Posterior cingulate gyrus (tissue), 11 donors: ENCODE data around the gene LYSET.
"Not testable (repeated sequence)": the region's sequence is repeated elsewhere in the genome, so short reads cannot be mapped to it uniquely, and the experiment has no call there.

ENCODE experiments used
- DNase-seq, 10 donors: peaks; one replicate each; pipeline versions ENCODE4 v3.0.0 to v3.0.0-alpha.2; 2020 to 2021; ENCODE audit warnings: mixed read lengths in 3 of 10
- intact Hi-C: fragments of 100-400 bp; cut with DNase I; formaldehyde crosslinking; loops from one replicate; pipeline ENCODE4 v1.15.1; 2023

The LYSET gene

GRCh38 chr14:93165271-93166265, 19.5 kb upstream of the LYSET start:
- intact Hi-C loops, result not testable (repeated sequence)
- peak in 1 of 10 donors; percentile 27 for DNase-seq

DNA sequence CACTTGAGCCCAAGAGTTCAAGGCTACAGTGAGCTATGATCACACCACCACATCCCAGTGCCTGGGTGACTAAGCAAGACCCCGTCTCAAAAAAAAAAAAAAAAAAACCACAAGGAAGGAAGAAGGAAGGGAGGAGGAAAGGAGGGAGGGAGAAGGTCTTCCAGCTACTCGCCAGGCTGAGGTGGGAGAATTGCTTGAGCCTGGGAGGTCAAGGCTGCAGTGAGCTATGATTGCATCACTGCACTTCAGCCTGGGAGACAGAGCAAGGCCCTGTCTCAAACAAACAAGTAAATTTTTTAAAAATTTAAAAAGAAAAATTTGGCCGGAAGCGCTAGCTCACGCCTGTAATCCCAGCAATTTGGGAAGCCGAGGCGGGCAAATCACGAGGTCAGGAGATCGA, 16.5 kb upstream of the LYSET start:
- DNase-seq, intact Hi-C loops: not testable (repeated sequence)

- DNase-seq, intact Hi-C loops: not testable (repeated sequence)
Measured at GRCh38 chr14:93169619-93170018, 15.5 kb upstream of the LYSET start.

DNA sequence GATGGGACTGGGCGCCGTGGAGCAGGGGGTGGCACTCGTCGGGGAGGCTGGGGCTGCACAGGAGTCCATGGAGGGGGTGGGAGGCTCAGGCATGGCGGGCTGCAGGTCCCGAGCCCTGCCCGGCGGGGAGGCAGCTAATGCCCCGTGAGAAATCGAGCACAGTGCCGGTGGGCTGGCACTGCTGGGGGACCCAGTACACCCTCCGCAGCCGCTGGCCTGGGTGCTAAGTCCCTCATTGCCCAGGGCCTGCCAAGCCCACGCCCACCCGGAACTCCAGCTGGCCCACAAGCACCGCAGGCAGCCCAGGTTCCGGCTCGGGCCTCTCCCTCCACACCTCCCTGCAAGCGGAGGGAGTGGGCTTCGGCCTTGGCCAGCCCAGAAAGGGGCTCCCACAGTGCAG, 15.0 kb upstream of the LYSET start:
- DNase-seq, intact Hi-C loops: not testable (repeated sequence)

DNA sequence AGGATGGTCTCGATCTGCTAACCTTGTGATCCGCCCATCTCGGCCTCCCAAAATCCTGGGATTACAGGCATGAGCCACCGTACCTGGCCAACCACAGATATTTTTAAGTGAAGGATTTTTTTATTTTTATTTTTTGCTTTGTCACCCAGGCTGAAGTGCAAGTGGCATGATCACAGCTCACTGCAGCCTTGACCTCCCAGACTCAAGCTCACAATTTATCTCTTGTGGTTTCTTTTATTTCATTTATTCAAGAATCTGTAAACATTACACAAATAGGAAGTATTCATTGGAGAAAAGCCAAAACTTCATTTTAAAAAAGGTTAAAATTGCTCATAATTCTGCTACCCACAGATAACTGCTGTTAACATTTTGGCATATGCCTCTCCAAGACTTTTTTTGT, 13.7 kb upstream of the LYSET start:
- intact Hi-C loops, result no loop called here
- no peak for DNase-seq

DNA sequence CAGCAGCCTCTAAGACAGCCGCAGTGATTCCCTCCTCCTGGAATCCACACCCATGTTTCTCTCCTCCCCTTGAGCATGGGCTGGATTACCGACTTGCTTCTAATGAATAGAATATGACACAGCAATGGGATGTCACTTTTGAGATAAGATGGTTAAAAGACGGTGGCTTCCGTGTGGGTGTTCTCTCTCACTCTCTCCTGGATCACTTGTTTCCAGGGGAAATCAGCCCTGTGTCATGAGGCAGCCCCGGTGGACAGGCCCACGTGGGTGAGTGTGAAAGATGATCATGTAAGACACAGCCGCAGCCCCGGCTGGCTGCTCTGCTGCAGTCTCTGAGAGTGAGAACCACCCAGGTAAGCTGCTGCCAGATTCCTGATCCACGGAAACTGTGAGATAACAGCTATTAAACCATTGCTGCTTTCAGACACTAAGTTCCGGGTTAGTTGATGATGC, 11.1 kb upstream of the LYSET start:
- intact Hi-C loops, result no loop called here
- DNase-seq, result peak in 6 of 10 donors; percentile 13 to 91 (median 52)

DNA sequence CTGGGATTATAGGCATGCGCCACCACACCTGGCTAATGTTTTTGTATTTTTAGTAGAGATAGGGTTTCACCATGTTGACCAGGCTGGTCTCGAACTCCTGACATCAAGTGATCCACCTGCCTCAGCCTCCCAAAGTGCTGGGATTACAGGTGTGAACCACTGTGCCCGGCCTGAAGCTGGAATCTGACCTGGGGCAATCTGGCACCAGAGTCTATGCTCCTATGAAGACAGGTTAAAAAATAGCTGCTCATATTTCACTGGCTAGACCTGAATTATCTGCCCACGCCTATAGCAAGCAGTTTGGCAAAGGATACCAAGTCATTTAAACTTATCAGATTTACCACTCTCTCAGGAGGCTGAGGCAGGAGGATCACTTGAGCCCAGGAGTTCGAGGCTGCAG, 10.4 kb upstream of the LYSET start:
- DNase-seq, result not testable (repeated sequence)
- intact Hi-C loops, result loop anchor here (5.0 kb wide), 1 partner anchor 222 kb away; no protein-coding TSS in a partner anchor

- intact Hi-C loops, result loop anchor here (5.0 kb wide), 1 partner anchor 223 kb away; no protein-coding TSS in a partner anchor
Measured at GRCh38 chr14:93175492-93175891, 9.6 kb upstream of the LYSET start.

DNA sequence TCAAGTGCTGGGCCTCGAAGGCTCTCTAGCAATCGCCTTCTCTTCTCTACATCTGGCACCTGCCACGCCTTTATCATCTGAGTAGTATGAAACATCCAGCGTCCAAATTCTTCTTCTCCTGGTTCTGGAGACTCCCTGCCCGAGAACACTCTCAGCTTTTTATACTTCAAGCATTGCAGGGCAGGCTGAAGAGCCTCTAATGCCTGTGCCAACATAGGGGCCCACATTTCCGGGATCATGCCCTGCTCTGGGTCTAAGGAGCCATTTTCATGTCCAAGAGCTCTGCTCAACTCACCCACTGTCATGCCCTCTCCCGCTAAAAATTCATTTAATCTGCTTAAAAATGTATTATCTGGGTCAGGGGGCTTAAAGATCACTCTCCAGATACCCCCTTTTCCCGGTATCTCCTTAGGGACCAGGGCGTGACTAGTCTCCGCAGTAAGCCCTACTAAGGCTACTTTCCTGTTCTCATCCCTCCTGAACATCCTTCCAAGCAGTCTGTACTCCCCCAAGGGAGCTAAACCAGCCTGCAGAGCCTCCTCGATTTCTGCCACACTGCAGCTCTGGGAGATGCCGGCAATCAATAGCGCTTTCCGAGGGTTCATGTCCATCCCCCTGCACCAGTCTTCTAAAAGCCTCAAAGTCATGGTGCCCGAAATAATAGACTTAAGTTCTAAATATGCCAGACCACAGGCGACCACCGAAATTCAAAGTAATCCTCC, 1.4 kb upstream of the LYSET start:
- DNase-seq, result no peak
- intact Hi-C loops, result loop anchor here (2.0 kb wide), 1 partner anchor 69 kb away; the partner anchor contains the start of gene ITPK1

More at GRCh38 chr14:93175492-93175891, 9.6 kb upstream of the LYSET start:
- DNase-seq, result no peak

DNA sequence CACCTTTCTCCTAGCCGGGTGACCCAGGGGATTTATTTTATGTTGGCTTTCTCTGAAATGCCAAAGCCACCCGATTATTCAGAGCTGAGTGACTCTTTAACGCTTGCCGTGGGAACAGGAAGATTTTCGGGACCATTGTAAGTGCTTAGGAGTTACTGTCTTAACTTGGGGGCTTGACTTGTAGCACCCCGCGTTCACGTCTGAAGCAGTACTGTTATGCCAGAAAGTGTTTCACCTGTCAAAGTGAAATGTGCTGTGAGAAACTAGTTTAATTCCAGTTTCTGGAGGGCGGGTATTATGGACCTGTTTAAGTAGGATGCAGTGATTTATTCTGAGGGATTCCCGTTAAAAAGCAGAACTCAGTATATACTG, 218 bp downstream of the LYSET start:
- intact Hi-C loops, result loop anchor here (2.0 to 5.0 kb wide), 2 partner anchors 71 to 147 kb away; partner anchors contain the start of genes BTBD7 and ITPK1
- no peak for DNase-seq

DNA sequence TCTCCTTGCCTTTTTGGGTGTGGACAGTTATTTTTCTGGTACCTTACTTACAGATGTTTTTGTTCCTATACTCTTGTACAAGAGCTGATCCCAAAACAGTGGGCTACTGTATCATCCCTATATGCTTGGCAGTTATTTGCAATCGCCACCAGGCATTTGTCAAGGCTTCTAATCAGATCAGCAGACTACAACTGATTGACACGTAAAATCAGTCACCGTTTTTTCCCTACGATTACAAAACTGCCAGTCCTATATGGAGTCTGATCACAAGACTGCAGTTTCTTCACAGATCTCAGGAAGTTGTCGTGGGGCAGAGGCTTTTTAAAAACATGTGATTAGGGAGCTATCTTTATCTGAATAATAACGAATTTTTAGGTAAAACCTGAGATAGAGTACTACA, 1.3 kb downstream of the LYSET start:
- intact Hi-C loops, result loop anchor here (5.0 kb wide), 1 partner anchor 146 kb away; the partner anchor contains the start of gene BTBD7
- no peak for DNase-seq

DNA sequence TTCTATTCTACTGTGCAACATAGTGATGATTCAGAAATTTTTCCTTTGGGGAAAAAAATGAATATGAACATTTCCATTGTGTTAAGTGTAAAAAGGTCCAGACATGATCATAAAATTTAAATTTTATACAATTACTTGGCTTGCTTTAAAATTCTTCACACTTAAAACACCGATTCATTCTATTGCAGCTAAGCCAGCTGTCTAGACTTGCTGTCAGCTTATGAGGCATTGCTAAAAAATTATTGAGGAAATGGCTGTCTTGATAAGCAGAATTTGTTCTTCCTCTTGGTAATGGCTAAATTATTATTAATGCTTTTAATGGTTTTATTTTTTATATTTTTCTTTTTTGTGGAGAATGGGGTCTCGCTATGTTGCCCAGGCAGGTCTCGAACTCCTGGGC, 1.8 kb downstream of the LYSET start:
- DNase-seq, result no peak
- intact Hi-C loops, result loop anchor here (5.0 kb wide), 1 partner anchor 145 kb away; the partner anchor contains the start of gene BTBD7

DNA sequence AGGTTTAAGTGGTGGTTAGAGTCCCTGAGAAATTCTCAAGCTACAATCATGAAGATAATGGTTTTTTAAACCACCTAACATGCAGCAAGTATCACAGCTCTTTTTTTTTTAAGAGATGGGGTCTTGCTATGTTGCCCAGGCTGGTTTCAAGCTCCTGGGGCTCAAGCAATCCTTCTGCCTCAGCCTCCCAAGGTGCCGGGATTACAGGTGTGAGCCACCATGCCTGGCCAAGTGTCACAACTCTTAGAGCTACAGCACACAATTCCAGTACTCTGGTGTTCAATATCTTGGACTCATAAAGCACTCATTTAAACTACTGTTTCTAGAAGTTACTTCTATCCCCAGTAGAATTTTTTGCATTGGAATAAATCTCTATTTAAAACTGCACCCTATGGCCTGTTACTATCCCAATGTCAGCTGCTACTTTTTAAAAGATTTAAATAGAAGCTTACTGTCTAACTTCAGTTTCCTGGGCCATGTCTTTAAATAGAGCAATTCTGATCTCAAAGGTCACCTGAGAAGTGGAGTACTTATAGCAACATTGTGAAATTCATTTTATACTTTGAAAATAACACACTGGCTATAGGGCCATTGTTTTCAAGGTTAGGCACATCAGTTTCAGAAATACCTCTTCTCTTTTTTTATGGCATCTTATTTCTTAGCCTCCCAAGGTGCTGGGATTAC, 10.3 kb downstream of the LYSET start:
- intact Hi-C loops, result no loop called here
- no peak for DNase-seq

DNA sequence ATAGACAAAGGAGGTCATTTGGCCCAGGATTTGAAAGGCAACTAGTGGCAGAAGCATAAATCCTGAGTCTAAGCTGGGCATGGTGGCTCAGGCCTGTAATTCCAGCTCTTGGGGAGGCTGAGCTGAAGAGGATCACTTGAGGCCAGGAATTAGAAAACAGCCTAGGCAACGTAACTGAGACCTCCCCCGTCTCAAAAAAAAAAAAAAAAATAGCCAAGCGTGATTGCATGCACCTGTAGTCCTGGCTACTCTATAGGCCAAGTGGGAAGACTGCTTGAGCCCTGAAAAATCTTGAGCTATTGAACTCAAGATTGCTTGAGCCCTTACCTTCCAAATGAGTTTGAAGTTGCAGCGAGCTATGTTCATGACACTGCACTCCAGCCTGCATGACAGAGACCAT, 13.9 kb downstream of the LYSET start:
- intact Hi-C loops, result no loop called here
- no peak for DNase-seq

- intact Hi-C loops, result no loop called here
- DNase-seq, result no peak
Measured at GRCh38 chr14:93200553-93200952, 15.4 kb downstream of the LYSET start.

DNA sequence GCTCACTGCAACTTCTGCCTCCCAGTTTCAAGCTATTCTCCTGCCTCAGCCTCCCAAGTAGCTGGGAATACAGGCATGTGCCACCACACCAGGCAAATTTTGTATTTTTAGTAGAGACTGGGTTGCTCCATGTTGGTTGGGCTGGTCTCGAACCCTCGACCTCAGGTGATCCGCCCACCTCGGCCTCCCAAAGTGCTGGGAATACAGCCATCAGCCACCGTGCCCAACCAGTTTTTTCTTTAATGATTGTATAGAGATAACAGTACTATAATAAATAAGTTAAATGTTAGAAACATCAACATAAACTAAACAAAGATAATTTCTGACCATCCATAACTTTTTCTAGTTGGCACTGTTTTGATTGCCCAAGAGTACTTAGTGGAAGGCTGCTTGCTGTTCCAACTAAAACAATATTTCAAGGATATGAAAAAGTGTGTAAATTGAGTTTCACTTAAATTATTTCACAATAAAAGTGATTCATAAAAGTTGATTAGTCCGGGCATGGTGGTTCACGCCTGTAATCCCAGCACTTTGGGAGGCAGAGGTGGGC, 16.1 kb downstream of the LYSET start:
- intact Hi-C loops, result no loop called here
- no peak for DNase-seq

DNA sequence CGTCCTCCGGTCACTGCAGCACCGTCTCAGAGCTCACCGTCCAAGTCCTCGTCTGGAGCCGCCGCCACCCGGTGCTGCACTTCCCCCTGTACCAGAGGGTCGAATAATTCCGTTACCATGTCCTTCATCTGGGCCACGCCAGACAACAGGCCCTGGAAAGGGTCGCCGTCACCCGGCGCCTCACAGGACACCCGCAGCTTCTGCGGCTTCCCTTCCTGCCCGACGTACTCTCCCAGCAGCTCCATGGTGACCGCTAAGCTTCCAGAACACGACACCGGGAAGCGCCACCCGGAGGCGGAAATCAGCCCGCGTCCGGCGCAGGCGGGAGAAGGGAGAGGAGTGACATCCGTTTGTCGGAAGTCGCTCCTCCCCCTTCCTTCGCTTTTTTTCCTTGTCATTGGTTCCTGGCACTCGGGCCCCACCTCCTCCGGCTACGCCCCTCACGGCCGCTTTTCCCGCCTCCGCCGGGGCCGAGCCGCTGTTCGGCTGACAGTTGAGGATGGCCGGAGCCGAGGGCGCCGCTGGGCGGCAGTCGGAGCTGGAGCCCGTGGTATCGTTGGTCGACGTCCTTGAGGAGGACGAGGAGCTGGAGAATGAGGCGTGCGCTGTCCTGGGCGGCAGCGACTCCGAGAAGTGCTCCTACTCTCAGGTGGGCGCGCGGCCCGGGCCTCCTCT, 21.8 kb downstream of the LYSET start, which contains the start of the genes GON7 and UBR7:
GON7 (minus strand) TSS at position 273 of the 675 bp plus-strand sequence; CDS start at position 245, 28 bp downstream.
UBR7 (plus strand) TSS at position 464 of the 675 bp plus-strand sequence; CDS start at position 500, 36 bp downstream.
- intact Hi-C loops, result loop anchor here (1.0 to 5.0 kb wide), 3 partner anchors 125 to 336 kb away; partner anchors contain the start of gene UNC79
- peak; percentile 92 to 100 (median 96) for DNase-seq

DNA sequence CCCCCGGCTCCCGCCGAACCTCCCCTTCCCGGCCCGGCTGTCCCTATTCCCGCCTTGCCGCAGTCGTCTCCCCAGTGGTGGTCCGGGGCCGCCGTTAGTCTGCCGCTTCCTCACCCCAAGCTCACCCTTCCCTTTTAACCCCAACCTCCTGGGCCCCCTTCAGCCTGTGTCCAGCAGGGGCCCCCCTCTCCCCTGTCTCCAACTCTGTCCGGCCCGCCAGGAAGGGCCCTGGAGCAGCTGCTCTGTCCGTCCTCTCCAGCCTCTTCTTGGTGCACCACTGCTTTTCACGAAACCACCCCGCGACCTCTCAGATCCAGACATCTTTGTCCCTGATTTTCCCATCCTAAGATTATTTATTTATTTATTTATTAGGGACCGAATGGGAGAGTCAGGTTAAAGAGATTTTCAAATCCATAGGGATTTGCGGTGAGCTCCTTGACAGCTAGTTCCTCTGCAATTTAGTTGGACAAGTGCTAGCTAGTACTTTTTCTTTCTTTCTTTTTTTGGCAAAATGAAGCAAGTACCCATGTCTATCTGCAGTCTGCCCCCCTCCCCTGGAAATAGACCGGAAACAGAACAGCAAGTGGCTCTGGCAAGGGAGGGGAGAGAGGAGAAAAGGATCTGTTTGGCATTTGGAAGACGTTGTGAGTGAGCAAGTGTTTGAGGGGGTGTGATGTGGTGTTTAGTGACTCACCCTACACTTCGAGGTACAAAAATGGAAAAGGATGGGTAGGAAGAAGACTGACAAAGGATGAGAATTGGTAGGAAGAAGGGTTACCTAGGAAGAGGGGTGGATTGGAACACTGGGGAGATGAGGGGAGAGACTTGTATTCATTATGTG, 22.6 kb downstream of the LYSET start:
- peak in 8 of 10 donors; percentile 36 to 94 (median 45) for DNase-seq
- intact Hi-C loops, result loop anchor here (1.0 to 5.0 kb wide), 3 partner anchors 125 to 335 kb away; partner anchors contain the start of gene UNC79
